GM13976 (cell line): ENCODE results near the gene SEC23A.
"Not testable (repeated sequence)": the region's sequence is repeated elsewhere in the genome, so short reads cannot be mapped to it uniquely, and the experiment has no call there.

Experiments
- DNase-seq: peaks from one replicate; pipeline ENCODE4 v3.0.0; 2012; ENCODE audit warnings: low spot score
- in situ Hi-C: fragments of 300-500 bp; cut with MboI; formaldehyde crosslinking; loops from one replicate; pipeline ENCODE4 v1.12.0; 2022; ENCODE audit warnings: low sequenced_read_pairs, mixed read lengths, inconsistent platforms; ENCODE audit not compliant: unreplicated experiment
- TF ChIP-seq, protein P1 (sequence below): IDR thresholded peaks from 2 replicates; pipeline ENCODE4 v1.5.1; 2012; ENCODE audit warnings: borderline replicate concordance, mild to moderate bottlenecking; ENCODE audit not compliant: insufficient read depth; ENCODE audit errors: extremely low read depth, missing control alignments, control extremely low read depth

Gene SEC23A

DNA sequence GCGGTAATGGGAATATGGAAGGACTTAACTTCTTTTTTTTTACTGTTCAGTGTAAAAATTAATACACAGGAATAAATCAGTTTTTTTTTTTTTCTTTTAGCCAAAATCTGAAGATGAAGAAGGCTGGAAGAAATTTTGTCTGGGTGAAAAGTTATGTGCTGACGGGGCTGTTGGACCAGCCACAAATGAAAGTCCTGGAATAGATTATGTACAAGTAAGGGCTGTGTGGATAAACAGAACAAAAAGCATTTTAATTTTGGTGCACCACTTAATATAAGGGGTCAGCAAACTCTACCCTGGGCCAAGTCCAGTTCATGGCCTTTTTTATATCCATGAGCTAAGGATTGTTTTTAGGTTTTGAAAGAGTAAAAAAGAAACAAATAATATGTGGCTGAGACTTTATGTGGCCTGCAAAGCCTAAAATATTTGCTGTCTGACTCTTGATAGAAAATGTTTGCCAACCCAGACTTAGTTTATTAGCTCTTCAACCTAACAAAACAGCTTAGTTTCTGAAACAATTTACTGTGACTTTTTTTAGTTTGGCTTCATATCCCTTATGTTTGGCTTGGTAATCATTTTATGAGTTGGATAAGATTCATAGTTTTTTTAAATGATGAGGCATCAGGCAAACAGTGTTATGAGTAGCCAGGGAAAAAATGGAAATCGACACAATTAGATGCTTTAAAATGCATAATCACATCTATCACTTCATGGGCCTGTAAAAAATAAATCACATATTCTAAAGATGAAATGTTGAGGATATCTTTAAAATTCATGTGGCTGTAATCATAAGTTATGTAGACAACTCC, 19.5 kb upstream of the SEC23A start:
- TF ChIP-seq, protein P1, sequence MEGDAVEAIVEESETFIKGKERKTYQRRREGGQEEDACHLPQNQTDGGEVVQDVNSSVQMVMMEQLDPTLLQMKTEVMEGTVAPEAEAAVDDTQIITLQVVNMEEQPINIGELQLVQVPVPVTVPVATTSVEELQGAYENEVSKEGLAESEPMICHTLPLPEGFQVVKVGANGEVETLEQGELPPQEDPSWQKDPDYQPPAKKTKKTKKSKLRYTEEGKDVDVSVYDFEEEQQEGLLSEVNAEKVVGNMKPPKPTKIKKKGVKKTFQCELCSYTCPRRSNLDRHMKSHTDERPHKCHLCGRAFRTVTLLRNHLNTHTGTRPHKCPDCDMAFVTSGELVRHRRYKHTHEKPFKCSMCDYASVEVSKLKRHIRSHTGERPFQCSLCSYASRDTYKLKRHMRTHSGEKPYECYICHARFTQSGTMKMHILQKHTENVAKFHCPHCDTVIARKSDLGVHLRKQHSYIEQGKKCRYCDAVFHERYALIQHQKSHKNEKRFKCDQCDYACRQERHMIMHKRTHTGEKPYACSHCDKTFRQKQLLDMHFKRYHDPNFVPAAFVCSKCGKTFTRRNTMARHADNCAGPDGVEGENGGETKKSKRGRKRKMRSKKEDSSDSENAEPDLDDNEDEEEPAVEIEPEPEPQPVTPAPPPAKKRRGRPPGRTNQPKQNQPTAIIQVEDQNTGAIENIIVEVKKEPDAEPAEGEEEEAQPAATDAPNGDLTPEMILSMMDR, result no peak
- in situ Hi-C loops, result no loop called here
- DNase-seq, result no peak

DNA sequence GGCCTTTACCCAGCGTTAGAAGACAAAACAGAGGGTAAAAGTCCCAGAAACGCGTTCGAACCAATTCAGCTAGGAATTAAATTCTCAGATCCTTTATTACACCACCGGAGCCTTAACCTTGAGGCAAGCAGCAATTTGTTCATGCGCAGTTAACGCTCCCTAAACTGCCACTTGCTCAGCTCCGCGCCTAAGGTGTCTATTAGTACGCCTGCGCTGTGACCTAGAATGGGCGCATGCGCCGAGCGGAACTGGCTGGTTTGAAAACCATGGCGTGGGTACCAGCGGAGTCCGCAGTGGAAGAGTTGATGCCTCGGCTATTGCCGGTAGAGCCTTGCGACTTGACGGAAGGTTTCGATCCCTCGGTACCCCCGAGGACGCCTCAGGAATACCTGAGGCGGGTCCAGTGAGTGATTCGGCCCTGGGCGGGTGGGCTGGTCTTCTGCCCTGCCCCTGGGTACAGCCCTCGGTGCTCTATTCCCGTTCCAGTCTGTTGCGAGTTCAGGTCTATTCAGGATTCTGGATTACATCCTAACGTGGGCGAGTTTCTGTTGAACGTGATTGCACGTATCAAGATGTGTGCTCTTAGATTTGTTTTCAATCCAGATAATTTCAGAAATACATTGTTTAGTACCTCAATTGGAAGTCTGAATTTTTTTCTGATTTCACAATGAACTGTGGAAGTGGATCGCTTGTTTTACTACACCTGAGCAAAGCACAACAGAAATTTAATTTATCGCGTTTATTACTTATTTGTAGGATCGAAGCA, 11.2 kb upstream of the SEC23A start, which contains the start of gene GEMIN2:
GEMIN2 (plus strand) TSS at position 251 of the 766 bp plus-strand sequence; CDS start at position 267, 16 bp downstream.
- in situ Hi-C loops, result loop anchor here (10.0 kb wide), 1 partner anchor 331 kb away; no protein-coding TSS in a partner anchor
- DNase-seq, result peak; percentile 92
- TF ChIP-seq, protein P1, result no peak

DNA sequence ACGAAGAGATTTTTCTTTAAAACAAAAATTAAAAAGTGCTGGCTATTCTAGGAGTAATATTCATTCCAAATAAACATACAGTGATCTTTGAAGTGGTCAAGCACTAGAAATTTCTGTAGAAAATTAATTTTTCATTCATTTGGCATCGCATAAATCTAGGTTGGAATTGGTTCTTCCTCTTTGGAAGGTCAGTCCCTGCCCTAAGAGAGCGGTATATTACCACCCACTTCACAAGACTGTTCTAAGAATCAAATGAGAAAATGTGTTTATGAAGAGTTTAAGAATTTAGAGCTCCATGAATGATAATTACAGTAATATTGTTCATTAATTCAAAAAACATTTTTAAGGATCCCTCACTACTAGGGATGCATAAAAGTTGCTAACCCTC, 10.6 kb upstream of the SEC23A start:
- DNase-seq, result no peak
- TF ChIP-seq, protein P1, result no peak
- in situ Hi-C loops, result loop anchor here (10.0 kb wide), 1 partner anchor 331 kb away; no protein-coding TSS in a partner anchor

DNA sequence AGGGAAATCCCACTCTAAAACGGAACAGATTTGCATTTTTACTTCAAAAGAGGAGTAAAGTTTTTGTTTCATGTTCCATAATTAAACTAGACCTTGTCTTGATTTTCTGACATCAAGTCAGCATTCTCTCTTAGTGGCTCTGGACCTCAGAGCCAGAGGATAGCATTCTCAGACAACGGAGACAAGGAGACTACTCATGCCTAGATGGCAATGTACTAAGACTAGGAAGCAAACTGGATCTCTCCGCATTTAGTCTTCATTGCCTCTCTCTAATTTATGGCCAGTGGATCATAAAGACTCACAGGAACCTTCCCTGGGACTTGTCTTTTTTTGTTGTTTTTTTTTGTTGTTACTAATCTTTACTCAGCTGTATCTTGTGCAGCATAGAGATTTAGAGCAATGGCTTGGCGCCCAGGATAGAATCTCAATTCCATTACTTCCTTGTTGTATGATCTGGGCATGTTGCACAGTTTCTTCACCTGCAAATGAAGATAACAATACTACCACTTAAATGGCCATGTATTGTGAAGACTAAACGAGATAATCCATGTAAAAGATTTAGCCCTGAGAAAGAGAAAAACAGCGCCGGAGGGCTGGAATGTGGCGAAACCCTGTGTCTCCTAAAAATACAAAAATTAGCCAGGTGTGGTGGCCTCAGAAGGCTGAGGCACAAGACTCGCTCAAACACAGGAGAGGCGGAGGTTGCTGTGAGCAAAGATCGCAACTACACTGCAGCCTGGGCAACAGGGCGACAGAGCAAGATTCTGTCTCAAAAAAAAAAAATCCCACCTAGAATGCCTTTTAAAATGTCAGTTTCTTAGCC, 7.1 kb upstream of the SEC23A start:
- DNase-seq, result peak; percentile 54
- TF ChIP-seq, protein P1, result no peak
- in situ Hi-C loops, result loop anchor here (10.0 kb wide), 1 partner anchor 335 kb away; no protein-coding TSS in a partner anchor

DNA sequence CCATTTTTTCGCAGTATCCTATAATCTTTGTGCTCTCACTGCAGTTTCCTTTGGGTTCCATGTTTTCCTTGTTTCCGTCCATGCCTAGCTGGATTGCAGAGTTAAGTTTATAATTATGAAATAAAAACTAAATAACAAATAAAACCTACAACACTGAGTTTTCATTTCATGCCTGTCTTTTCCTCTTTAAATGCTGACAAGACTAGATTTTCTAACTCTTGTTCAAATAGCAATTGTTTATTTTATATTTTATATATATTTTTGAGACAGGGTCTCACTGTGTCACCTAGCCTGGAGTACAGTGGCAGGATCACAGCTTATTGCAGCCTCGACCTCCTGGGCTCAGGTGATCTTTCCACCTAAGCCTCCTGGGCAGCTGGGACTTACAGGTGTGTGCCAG, 5.8 kb upstream of the SEC23A start:
- in situ Hi-C loops, result no loop called here
- TF ChIP-seq, protein P1, result no peak
- no peak for DNase-seq

DNA sequence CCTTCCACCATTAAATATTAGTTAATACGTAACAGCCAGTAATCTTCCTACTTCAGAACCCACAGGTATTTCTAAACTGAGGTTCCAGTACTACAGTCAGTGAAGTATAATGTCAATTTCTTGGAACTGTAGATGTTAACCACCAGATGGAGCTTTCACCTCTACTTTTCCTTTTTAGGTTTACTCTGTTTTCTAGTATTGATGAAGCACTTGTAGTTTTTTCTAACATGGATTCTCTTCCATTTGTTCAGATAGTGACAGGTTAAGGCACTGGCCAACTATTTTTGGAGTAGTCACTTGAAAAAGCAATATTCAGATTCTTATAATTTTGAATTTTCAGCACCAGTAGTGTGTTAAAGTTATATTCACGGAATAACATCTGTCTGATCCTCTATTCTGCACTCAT, 4.6 kb upstream of the SEC23A start:
- TF ChIP-seq, protein P1, result peak; percentile 33
- peak; percentile 73 for DNase-seq
- in situ Hi-C loops, result no loop called here

DNA sequence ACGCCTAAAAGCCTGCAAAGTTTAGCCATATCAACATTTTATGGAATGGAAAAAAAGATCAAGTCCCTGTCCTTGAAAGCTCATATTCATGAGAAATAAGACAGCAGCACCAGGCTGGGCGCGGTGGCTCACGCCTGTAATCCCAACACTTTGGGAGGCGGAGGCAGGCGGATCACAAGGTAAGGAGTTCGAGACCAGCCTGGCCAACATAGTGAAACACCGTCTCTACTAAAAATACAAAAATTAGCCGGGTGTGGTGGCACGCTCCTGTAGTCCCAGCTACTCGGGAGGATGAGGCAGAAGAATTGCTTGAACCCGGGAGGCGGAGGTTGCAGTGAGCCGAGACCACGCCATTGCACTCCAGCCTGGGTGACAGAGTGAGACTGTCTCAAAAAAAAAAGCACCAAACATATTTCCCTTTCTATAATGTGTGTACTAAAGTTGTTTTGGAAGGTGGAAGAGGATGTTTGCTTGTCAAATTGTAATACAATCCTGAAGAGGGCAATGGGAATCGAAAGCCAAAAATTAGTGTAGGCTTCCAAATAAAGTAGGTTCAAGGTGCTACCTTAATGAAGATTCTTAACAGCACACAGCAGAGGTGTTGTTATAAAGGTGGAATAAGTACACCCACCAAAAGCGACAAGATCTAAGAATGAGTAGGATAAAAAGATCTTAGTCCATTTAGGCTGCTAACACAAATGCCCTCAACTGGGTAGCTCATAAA, 1.2 kb upstream of the SEC23A start:
- DNase-seq, in situ Hi-C loops: not testable (repeated sequence)
